Cardiac septum (tissue), 1 donor: ENCODE data around the gene IGSF9B. TPM values are rescaled to one million over a fixed set of nuclear protein-coding genes. Genes with fewer than 3 reads are reported as not detected.
A peak's percentile ranks its signal among the peaks of the same experiment; 100 is the strongest.

Experiments used
- DNase-seq: peaks from one replicate; pipeline ENCODE4 v3.0.0-alpha.2; 2020; ENCODE audit warnings: low spot score
- intact Hi-C: fragments of 100-400 bp; cut with DNase I; formaldehyde crosslinking; loops from one replicate; pipeline ENCODE4 v1.14.0; 2022
- total RNA-seq: library from RNA; stranded (reverse); fragmentation: NEBNext Ultra II Directional; extraction: Animal tissue kit (Norgen Biotek cat#: 25700); gene quantifications from one replicate; pipeline ENCODE4 v1.2.1, GENCODE V29; 2021
- donor health status: DM: no; HTN: no; CAD: no.

The IGSF9B gene
- total RNA-seq, 1 donor from 2014 or later: 85.3 TPM

GRCh38 chr11:133911171-133911570 lies 45.6 kb downstream of the IGSF9B start:
- DNase-seq: no peak
- intact Hi-C loops: no loop called here

- DNase-seq: no peak
- intact Hi-C loops: no loop called here
Observed at GRCh38 chr11:133910101-133910500, 46.7 kb downstream of the IGSF9B start.

GRCh38 chr11:133908827-133909226 lies 47.9 kb downstream of the IGSF9B start:
- intact Hi-C loops: no loop called here
- no peak for DNase-seq

- no peak for DNase-seq
- intact Hi-C loops: no loop called here
Observed at GRCh38 chr11:133907841-133908241, 48.9 kb downstream of the IGSF9B start.

- intact Hi-C loops: no loop called here
Observed at GRCh38 chr11:133907216-133907615, 49.6 kb downstream of the IGSF9B start.

GRCh38 chr11:133906746-133907145 lies 50.0 kb downstream of the IGSF9B start:
- intact Hi-C loops: no loop called here
- peak; percentile 43 for DNase-seq

More at GRCh38 chr11:133907216-133907615, 49.6 kb downstream of the IGSF9B start:
- DNase-seq: peak; percentile 69

GRCh38 chr11:133906241-133906640 lies 50.5 kb downstream of the IGSF9B start:
- DNase-seq: peak; percentile 69
- intact Hi-C loops: no loop called here

- intact Hi-C loops: no loop called here
- DNase-seq: peak; percentile 57
Observed at GRCh38 chr11:133905677-133906156, 51.1 kb downstream of the IGSF9B start.

- intact Hi-C loops: no loop called here
- DNase-seq: no peak
Observed at GRCh38 chr11:133904818-133905515, 51.8 kb downstream of the IGSF9B start.

- DNase-seq: peak; percentile 64
- intact Hi-C loops: no loop called here
Observed at GRCh38 chr11:133903875-133904817, 52.6 kb downstream of the IGSF9B start.

- intact Hi-C loops: no loop called here
- peak; percentile 39 for DNase-seq
Observed at GRCh38 chr11:133903056-133903455, 53.7 kb downstream of the IGSF9B start.

GRCh38 chr11:133902506-133902905 lies 54.3 kb downstream of the IGSF9B start:
- DNase-seq: peak; percentile 39
- intact Hi-C loops: no loop called here

- peak; percentile 27 for DNase-seq
- intact Hi-C loops: no loop called here
Observed at GRCh38 chr11:133901999-133902398, 54.8 kb downstream of the IGSF9B start.

GRCh38 chr11:133901316-133901715 lies 55.5 kb downstream of the IGSF9B start:
- DNase-seq: no peak
- intact Hi-C loops: no loop called here

- intact Hi-C loops: no loop called here
- peak; percentile 73 for DNase-seq
Observed at GRCh38 chr11:133900176-133901105, 56.3 kb downstream of the IGSF9B start.

GRCh38 chr11:133898770-133899115 lies 58.0 kb downstream of the IGSF9B start:
- intact Hi-C loops: no loop called here

GRCh38 chr11:133898031-133898769 lies 58.6 kb downstream of the IGSF9B start:
- peak; percentile 33 for DNase-seq
- intact Hi-C loops: no loop called here

More at GRCh38 chr11:133898770-133899115, 58.0 kb downstream of the IGSF9B start:
- peak; percentile 29 for DNase-seq

GRCh38 chr11:133897331-133897650 lies 59.5 kb downstream of the IGSF9B start:
- intact Hi-C loops: no loop called here
- DNase-seq: no peak
